Measurements from ENCODE around the gene ZNF710. TPM values are rescaled to one million over a fixed set of nuclear protein-coding genes. Genes with fewer than 3 reads are reported as not detected.

Gene ZNF710
- total and polyA plus RNA-seq, 2 of the 4 experiments (the other 2 are of a cell fraction) = 7.6 to 8.2 TPM

DNA sequence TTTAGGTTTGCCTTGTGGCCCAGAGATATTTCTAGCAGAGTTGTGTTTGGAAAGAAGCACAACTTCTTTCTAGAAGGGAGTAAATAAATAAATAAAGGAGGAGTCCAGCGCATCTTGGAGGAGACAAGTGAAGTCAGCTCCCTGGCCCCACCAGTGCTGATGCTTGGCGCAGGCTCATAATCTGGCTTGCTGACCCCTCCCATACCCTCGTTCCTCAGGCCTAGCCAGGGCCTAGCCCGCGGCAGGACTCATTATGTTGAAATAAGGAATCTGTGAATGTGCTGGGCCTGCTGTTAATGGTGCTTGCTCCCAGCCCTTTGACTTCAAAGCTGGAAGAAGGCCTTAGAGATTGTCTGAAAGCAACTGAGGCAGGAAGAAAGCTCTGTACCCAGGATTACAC, 3.1 kb downstream of the ZNF710 start:
- H3K9ac ChIP-seq (ENCODE audit: low read depth, low read length) = peak overlapping the region; percentile 68
- no peaks in the 10 kb centered on the region for H3K9me3 ChIP-seq (ENCODE audit: control insufficient read depth, insufficient read depth, low read length)
- H3K9me1 ChIP-seq (ENCODE audit: insufficient read depth, low read length) = peaks cover 27% of the 10 kb centered on the region; the same call in 1 of the 2 replicates
- 0 out of 2 replicates have a peak overlapping the region, but pooled peaks have one; percentile 5 for H3K4me3 ChIP-seq (ENCODE audit: insufficient read depth, low read depth, low read length)
- H3K18ac ChIP-seq (ENCODE audit: low read depth, low read length) = peak overlapping the region; percentile 79
- dilution Hi-C loops (cut with HindIII; ENCODE audit: low sequenced_read_pairs, unreplicated experiment) = no loop called here
- no peaks in the 10 kb centered on the region; the same call in 1 of the 2 replicates for H3K36me3 ChIP-seq (ENCODE audit: control insufficient read depth, insufficient read depth, low read length)
- peaks cover 28% of the 10 kb centered on the region for H3K4me1 ChIP-seq (ENCODE audit: control insufficient read depth, insufficient read depth, low read length)
- H3K27me3 ChIP-seq (ENCODE audit: control insufficient read depth, insufficient read depth, low read length) = no peaks in the 10 kb centered on the region
- peak overlapping the region; percentile 43 for H3K23ac ChIP-seq (ENCODE audit: low read depth, low read length)
- no peak for TF ChIP-seq MXI1 (IDR thresholded peaks at IDR 0.05; ENCODE audit: borderline replicate concordance, low read depth, low read length)
- TF ChIP-seq MAZ (IDR thresholded peaks at IDR 0.05; ENCODE audit: borderline replicate concordance, low read depth, low read length) = no peak
- TF ChIP-seq, protein P1, sequence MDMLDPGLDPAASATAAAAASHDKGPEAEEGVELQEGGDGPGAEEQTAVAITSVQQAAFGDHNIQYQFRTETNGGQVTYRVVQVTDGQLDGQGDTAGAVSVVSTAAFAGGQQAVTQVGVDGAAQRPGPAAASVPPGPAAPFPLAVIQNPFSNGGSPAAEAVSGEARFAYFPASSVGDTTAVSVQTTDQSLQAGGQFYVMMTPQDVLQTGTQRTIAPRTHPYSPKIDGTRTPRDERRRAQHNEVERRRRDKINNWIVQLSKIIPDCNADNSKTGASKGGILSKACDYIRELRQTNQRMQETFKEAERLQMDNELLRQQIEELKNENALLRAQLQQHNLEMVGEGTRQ (IDR thresholded peaks at IDR 0.05; ENCODE audit: low read depth, low read length) = no peak
- no peak for TF ChIP-seq NFE2L2 (IDR thresholded peaks at IDR 0.05; ENCODE audit: low read depth, low read length)
- no peak for TF ChIP-seq CEBPB (IDR thresholded peaks at IDR 0.05; ENCODE audit: low read depth, low read length)
- TF ChIP-seq, protein P2, sequence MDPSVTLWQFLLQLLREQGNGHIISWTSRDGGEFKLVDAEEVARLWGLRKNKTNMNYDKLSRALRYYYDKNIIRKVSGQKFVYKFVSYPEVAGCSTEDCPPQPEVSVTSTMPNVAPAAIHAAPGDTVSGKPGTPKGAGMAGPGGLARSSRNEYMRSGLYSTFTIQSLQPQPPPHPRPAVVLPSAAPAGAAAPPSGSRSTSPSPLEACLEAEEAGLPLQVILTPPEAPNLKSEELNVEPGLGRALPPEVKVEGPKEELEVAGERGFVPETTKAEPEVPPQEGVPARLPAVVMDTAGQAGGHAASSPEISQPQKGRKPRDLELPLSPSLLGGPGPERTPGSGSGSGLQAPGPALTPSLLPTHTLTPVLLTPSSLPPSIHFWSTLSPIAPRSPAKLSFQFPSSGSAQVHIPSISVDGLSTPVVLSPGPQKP (IDR thresholded peaks at IDR 0.05; ENCODE audit: borderline replicate concordance, low read depth, low read length) = no peak
- TF ChIP-seq, protein P3, sequence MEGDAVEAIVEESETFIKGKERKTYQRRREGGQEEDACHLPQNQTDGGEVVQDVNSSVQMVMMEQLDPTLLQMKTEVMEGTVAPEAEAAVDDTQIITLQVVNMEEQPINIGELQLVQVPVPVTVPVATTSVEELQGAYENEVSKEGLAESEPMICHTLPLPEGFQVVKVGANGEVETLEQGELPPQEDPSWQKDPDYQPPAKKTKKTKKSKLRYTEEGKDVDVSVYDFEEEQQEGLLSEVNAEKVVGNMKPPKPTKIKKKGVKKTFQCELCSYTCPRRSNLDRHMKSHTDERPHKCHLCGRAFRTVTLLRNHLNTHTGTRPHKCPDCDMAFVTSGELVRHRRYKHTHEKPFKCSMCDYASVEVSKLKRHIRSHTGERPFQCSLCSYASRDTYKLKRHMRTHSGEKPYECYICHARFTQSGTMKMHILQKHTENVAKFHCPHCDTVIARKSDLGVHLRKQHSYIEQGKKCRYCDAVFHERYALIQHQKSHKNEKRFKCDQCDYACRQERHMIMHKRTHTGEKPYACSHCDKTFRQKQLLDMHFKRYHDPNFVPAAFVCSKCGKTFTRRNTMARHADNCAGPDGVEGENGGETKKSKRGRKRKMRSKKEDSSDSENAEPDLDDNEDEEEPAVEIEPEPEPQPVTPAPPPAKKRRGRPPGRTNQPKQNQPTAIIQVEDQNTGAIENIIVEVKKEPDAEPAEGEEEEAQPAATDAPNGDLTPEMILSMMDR (conservative IDR thresholded peaks at IDR 0.05; ENCODE audit: low read depth, low read length) = no peak
- no peak for TF ChIP-seq CHD1 (IDR thresholded peaks at IDR 0.05; ENCODE audit: low read depth, low read length)
- peak overlapping the region; percentile 19 for H2AFZ ChIP-seq (replicated peaks; ENCODE audit: low read length, poor library complexity)
- H3K4ac ChIP-seq (ENCODE audit: low read depth, low read length) = peak overlapping the region; percentile 85
- H4K8ac ChIP-seq (ENCODE audit: low read depth in 2 of 2, low read length in 2 of 2) = peak overlapping the region; percentile 51 to 69
- H4K20me1 ChIP-seq (ENCODE audit: insufficient read depth, low read length) = peaks cover 30% of the 10 kb centered on the region
- H3K27ac ChIP-seq (ENCODE audit: insufficient read depth, low read length) = peak overlapping the region; percentile 95
- ChIA-PET POLR2A (ENCODE audit: unreplicated experiment) (no interaction called here), CTCF (interaction anchor here (0.6 kb wide), 1 partner anchor 18 kb away, joined by 4 read pairs; no protein-coding TSS in a partner anchor)
- peak overlapping the region; percentile 55 for H4K5ac ChIP-seq (ENCODE audit: low read depth, low read length)
- no TSS peak for BruUV-seq (replicated peaks)
- no peak for DNase-seq
- peaks cover 32 to 74% of the 10 kb centered on the region in 2 experiments for H3K79me1 ChIP-seq (ENCODE audit: low read depth in 1 of 2, low read length in 2 of 2)
- peak overlapping the region; percentile 51 for H3K56ac ChIP-seq (ENCODE audit: extremely low read depth, insufficient read depth, low read length)
- H2AK9ac ChIP-seq (replicated peaks; ENCODE audit: low read depth, low read length, poor library complexity) = peak overlapping the region; percentile 66
- peak overlapping the region; percentile 70 for H3K14ac ChIP-seq (replicated peaks; ENCODE audit: low read depth, low read length)
- H4K91ac ChIP-seq (ENCODE audit: insufficient read depth, low read depth, low read length) = peak overlapping the region; percentile 45
- H2BK20ac ChIP-seq (ENCODE audit: low read depth, low read length) = peak overlapping the region; percentile 5
- peak overlapping the region; percentile 82 for H2BK5ac ChIP-seq (ENCODE audit: low read depth, low read length, poor library complexity, severe bottlenecking)
- H2BK120ac ChIP-seq (ENCODE audit: low read depth, low read length) = peak overlapping the region; percentile 62
- no peak for ATAC-seq (ENCODE audit: low read depth)
- H2AK5ac ChIP-seq (ENCODE audit: low read depth, low read length) = peak overlapping the region; percentile 86
- intact Hi-C loops (cut with micrococcal nuclease) = loop anchor here (1.0 to 2.0 kb wide), 2 partner anchors 33 to 67 kb away; no protein-coding TSS in a partner anchor
- in situ Hi-C loops (cut with MboI; ENCODE audit: low sequenced_read_pairs) = no loop called here
- peak overlapping the region; percentile 65; the same call in 1 of the 3 replicates for H2BK15ac ChIP-seq (ENCODE audit: low read depth, low read length)
- H3K4me2 ChIP-seq (ENCODE audit: low read depth, low read length) = peak overlapping the region; percentile 72
- no CpG with 5 or more reads among the region's 5 CpGs for WGBS, 2 experiments (ENCODE audit: extremely low coverage in 2 of 2, insufficient read length in 1 of 2)
